H9 (cell line): Measurements from ENCODE around the gene CTU1. TPM values are rescaled to one million over a fixed set of nuclear protein-coding genes. Genes with fewer than 3 reads are reported as not detected.

Experiments
- DNase-seq: peaks from one replicate; pipeline ENCODE4 v3.0.0-alpha.2; 2017
- H2AFZ ChIP-seq: one replicate; pipeline ENCODE4 v1.6.1; 2013; ENCODE audit warnings: mild to moderate bottlenecking, low read length, control low read depth, moderate library complexity
- H2AK5ac ChIP-seq: 2 replicates; pipeline ENCODE4 v1.6.1; 2013; ENCODE audit warnings: low read length, control low read depth, mixed read lengths; ENCODE audit not compliant: insufficient read length
- H2BK120ac ChIP-seq: one replicate; pipeline ENCODE4 v1.6.1; 2013; ENCODE audit warnings: low read depth, mild to moderate bottlenecking, low read length, control low read depth, inconsistent platforms; ENCODE audit not compliant: poor library complexity, severe bottlenecking
- H2BK12ac ChIP-seq: 2 replicates; pipeline ENCODE4 v1.6.1; 2013; ENCODE audit warnings: low read length, control low read depth, mixed read lengths, low read depth; ENCODE audit not compliant: insufficient read length
- H2BK15ac ChIP-seq: 2 replicates; pipeline ENCODE4 v1.6.1; 2013; ENCODE audit warnings: low read depth, low read length, control low read depth
- H2BK20ac ChIP-seq: one replicate; pipeline ENCODE4 v1.6.1; 2013; ENCODE audit warnings: low read depth, mild to moderate bottlenecking, low read length, control low read depth, inconsistent platforms; ENCODE audit not compliant: poor library complexity, severe bottlenecking
- H2BK5ac ChIP-seq: 2 replicates; pipeline ENCODE4 v1.6.1; 2013; ENCODE audit warnings: low read length, control low read depth, mixed read lengths; ENCODE audit not compliant: insufficient read length
- H3K14ac ChIP-seq: 2 replicates; pipeline ENCODE4 v1.6.1; 2013; ENCODE audit warnings: low read length, control low read depth; ENCODE audit not compliant: insufficient read depth
- H3K18ac ChIP-seq: 2 replicates; pipeline ENCODE4 v1.6.1; 2013; ENCODE audit warnings: low read depth, mild to moderate bottlenecking, mixed read lengths, low read length, control low read depth; ENCODE audit not compliant: insufficient read length
- H3K23ac ChIP-seq: 2 replicates; pipeline ENCODE4 v1.6.1; 2013; ENCODE audit warnings: low read length, control low read depth, mixed read lengths, low read depth; ENCODE audit not compliant: insufficient read length
- H3K23me2 ChIP-seq: 2 replicates; pipeline ENCODE4 v1.6.1; 2013; ENCODE audit warnings: low read depth, mild to moderate bottlenecking, mixed read lengths, low read length, control low read depth; ENCODE audit not compliant: insufficient read length, poor library complexity, severe bottlenecking
- H3K27ac ChIP-seq: 2 replicates; pipeline ENCODE4 v1.5.1; 2013; ENCODE audit warnings: low read length, control low read depth, mixed read lengths, low read depth; ENCODE audit not compliant: insufficient read length
- H3K27me3 ChIP-seq: 2 replicates; pipeline ENCODE4 v1.6.1; 2013; ENCODE audit warnings: low read length, control low read depth, inconsistent platforms; ENCODE audit not compliant: insufficient read depth
- H3K4ac ChIP-seq: 2 replicates; pipeline ENCODE4 v1.6.1; 2013; ENCODE audit warnings: low read depth, mild to moderate bottlenecking, control low read depth, inconsistent platforms, low read length, moderate library complexity
- H3K4me1 ChIP-seq: 2 replicates; pipeline ENCODE4 v1.6.1; 2013; ENCODE audit warnings: low read length, control low read depth, inconsistent platforms; ENCODE audit not compliant: insufficient read depth
- H3K4me2 ChIP-seq: 2 replicates; pipeline ENCODE4 v1.6.1; 2013; ENCODE audit warnings: low read length, control low read depth, mixed read lengths; ENCODE audit not compliant: insufficient read length, insufficient read depth
- H3K56ac ChIP-seq: 2 replicates; pipeline ENCODE4 v1.6.1; 2013; ENCODE audit warnings: low read depth, mild to moderate bottlenecking, mixed read lengths, low read length, control low read depth; ENCODE audit not compliant: insufficient read length
- H3K79me1 ChIP-seq: 2 replicates; pipeline ENCODE4 v1.6.1; 2013; ENCODE audit warnings: low read depth, mild to moderate bottlenecking, moderate library complexity, low read length, control low read depth, inconsistent platforms; ENCODE audit not compliant: insufficient read depth, poor library complexity, severe bottlenecking
- H3K79me2 ChIP-seq: 2 replicates; pipeline ENCODE4 v1.6.1; 2013; ENCODE audit warnings: low read length, control low read depth, inconsistent platforms; ENCODE audit not compliant: insufficient read depth
- H3K9ac ChIP-seq: 2 replicates; pipeline ENCODE4 v1.6.1; 2013; ENCODE audit warnings: low read length, control low read depth, mixed read lengths; ENCODE audit not compliant: insufficient read length; ENCODE audit errors: extremely low read depth
- H3K9me3 ChIP-seq: one replicate; pipeline ENCODE4 v1.6.1; 2013; ENCODE audit warnings: low read depth, low read length, inconsistent platforms; ENCODE audit not compliant: control insufficient read depth
- H3T11ph ChIP-seq: one replicate; pipeline ENCODE4 v1.6.1; 2013; ENCODE audit warnings: mild to moderate bottlenecking, low read length, control low read depth, inconsistent platforms
- H4K20me1 ChIP-seq: one replicate; pipeline ENCODE4 v1.6.1; 2013; ENCODE audit not compliant: control insufficient read depth, insufficient read length, insufficient read depth
- H4K5ac ChIP-seq: 2 replicates; pipeline ENCODE4 v1.6.1; 2013; ENCODE audit warnings: low read depth, mild to moderate bottlenecking, mixed read lengths, low read length, control low read depth; ENCODE audit not compliant: insufficient read length
- H4K8ac ChIP-seq: replicated peaks from 2 replicates; pipeline ENCODE4 v1.6.1; 2013; ENCODE audit warnings: low read length, control low read depth, mixed read lengths, low read depth; ENCODE audit not compliant: insufficient read length
- H4K91ac ChIP-seq: 2 replicates; pipeline ENCODE4 v1.6.1; 2013; ENCODE audit warnings: low read depth, mild to moderate bottlenecking, moderate library complexity, mixed read lengths, low read length, control low read depth; ENCODE audit not compliant: insufficient read length
- H3K27ac Mint-ChIP-seq, 3 experiments: 2 replicates in 2 of 3; 3 replicates in 1 of 3; pipeline ENCODE4 v1.8.0; 2020 to 2021; ENCODE audit warnings: mixed read lengths in 3 of 3, mild to moderate bottlenecking in 1 of 3, moderate library complexity in 1 of 3
- H3K27me3 Mint-ChIP-seq: 2 replicates; pipeline ENCODE4 v1.8.0; 2021; ENCODE audit warnings: low read depth, mild to moderate bottlenecking, moderate library complexity, mixed read lengths
- H3K36me3 Mint-ChIP-seq, 3 experiments: 2 replicates in 2 of 3; 3 replicates in 1 of 3; pipeline ENCODE4 v1.8.0; 2020 to 2021; ENCODE audit warnings: low read depth in 3 of 3, mixed read lengths in 3 of 3; ENCODE audit not compliant: insufficient read depth in 1 of 3
- H3K4me1 Mint-ChIP-seq, 2 experiments: 2 replicates each; pipeline ENCODE4 v1.8.0; 2020; ENCODE audit warnings: mixed read lengths in 2 of 2
- H3K4me3 Mint-ChIP-seq, 2 experiments: 2 replicates in 1 of 2; 3 replicates in 1 of 2; pipeline ENCODE4 v1.8.0; 2020 to 2021; ENCODE audit warnings: mild to moderate bottlenecking in 2 of 2, mixed read lengths in 2 of 2, moderate library complexity in 1 of 2
- H3K9me3 Mint-ChIP-seq, 2 experiments: 2 replicates in 1 of 2; 3 replicates in 1 of 2; pipeline ENCODE4 v1.8.0; 2020; ENCODE audit warnings: mild to moderate bottlenecking in 2 of 2, mixed read lengths in 2 of 2, moderate library complexity in 1 of 2
- CTCF ChIP-seq: fragments of 200-600 bp; sonication (generic); conservative IDR thresholded peaks from 3 replicates; pipeline ENCODE4 v1.8.0; 2021; ENCODE audit warnings: antibody characterized with exemption, mild to moderate bottlenecking
- WGBS: extraction: QIAGEN DNeasy Blood & Tissue Kit; methylation state at CpG from one replicate; pipeline ENCODE4 v1.1.7; 2013; ENCODE audit warnings: missing lambda C conversion rate, low lambda C conversion rate, mixed read lengths; ENCODE audit not compliant: insufficient read length; ENCODE audit errors: extremely low coverage; 5-methylcytosine and 5-hydroxymethylcytosine counted together
- total RNA-seq: library from RNA; stranded (reverse); gene quantifications from 2 replicates; pipeline ENCODE4 v1.2.1, GENCODE V29; 2021

The CTU1 gene
- total RNA-seq, 1 experiment from 2014 or later = 8.8 TPM

GRCh38 chr19:51138549-51138979, 30.4 kb upstream of the CTU1 start:
- no peak overlapping the region for H3T11ph ChIP-seq
- no peaks in the 10 kb centered on the region for H3K79me1 ChIP-seq
- no peak overlapping the region for H2BK120ac ChIP-seq
- no peak overlapping the region for H2BK15ac ChIP-seq
- no peaks in the 10 kb centered on the region for H4K20me1 ChIP-seq
- H3K79me2 ChIP-seq = no peaks in the 10 kb centered on the region
- H3K36me3 Mint-ChIP-seq = peaks cover 0 to 1% (median 0%) of the 10 kb centered on the region in 3 experiments; a peak in 1 of 7 replicates
- no peak overlapping the region for H3K27ac Mint-ChIP-seq
- H2AFZ ChIP-seq = no peak overlapping the region
- no peaks in the 10 kb centered on the region for H3K9me3 Mint-ChIP-seq
- H2AK5ac ChIP-seq = no peak overlapping the region
- H3K14ac ChIP-seq = no peak overlapping the region
- H3K4me3 Mint-ChIP-seq = no peak overlapping the region
- no peaks in the 10 kb centered on the region; the same call in 1 of the 2 replicates for H3K27me3 ChIP-seq
- no peak overlapping the region for H3K23ac ChIP-seq
- DNase-seq = no peak
- H3K4me2 ChIP-seq = no peak overlapping the region
- H4K8ac ChIP-seq = no peak overlapping the region
- H3K9me3 ChIP-seq = no peaks in the 10 kb centered on the region
- H3K56ac ChIP-seq = no peak overlapping the region
- H3K23me2 ChIP-seq = peaks cover 3% of the 10 kb centered on the region
- H3K9ac ChIP-seq = no peak overlapping the region
- H3K4me1 Mint-ChIP-seq = peaks cover 25 to 32% of the 10 kb centered on the region in 2 experiments
- no peak overlapping the region for H3K4ac ChIP-seq
- H2BK12ac ChIP-seq = no peak overlapping the region
- H3K27me3 Mint-ChIP-seq = peaks cover 19% of the 10 kb centered on the region
- H3K27ac ChIP-seq = no peak overlapping the region
- H4K91ac ChIP-seq = no peak overlapping the region
- H4K5ac ChIP-seq = no peak overlapping the region
- no peaks in the 10 kb centered on the region; the same call in 1 of the 2 replicates for H3K4me1 ChIP-seq
- no peak overlapping the region for H3K18ac ChIP-seq
- H2BK5ac ChIP-seq = no peak overlapping the region
- no CpG with 5 or more reads among the region's 6 CpGs for WGBS
- TF ChIP-seq CTCF = no peak
- H2BK20ac ChIP-seq = no peak overlapping the region
